ENCODE measurements around the gene NPEPL1. TPM values are rescaled to one million over a fixed set of nuclear protein-coding genes. Genes with fewer than 3 reads are reported as not detected.

The NPEPL1 gene
- total RNA-seq, 4 donors from 2014 or later: 21.7 to 37.9 (median 29.7) TPM

GRCh38 chr20:58675146-58675584 lies 17.4 kb upstream of the NPEPL1 start:
- H3K4me3 ChIP-seq (ENCODE audit: low read depth, poor library complexity, severe bottlenecking): no peak overlapping the region
- WGBS, 2 donors: 93 to 94% methylated on average over 18 of the region's 18 CpGs
- intact Hi-C loops (cut with DNase I; ENCODE audit: low total_unique reads): no loop called here
- no peak for TF ChIP-seq POLR2A (IDR thresholded peaks at IDR 0.05)
- no peak for TF ChIP-seq CTCF (IDR thresholded peaks at IDR 0.05)
- no peak for DNase-seq (ENCODE audit: low spot score in 2 of 2)

- intact Hi-C loops (cut with DNase I; ENCODE audit: low total_unique reads): no loop called here
- DNase-seq (ENCODE audit: low spot score in 2 of 2): no peak
- TF ChIP-seq CTCF (IDR thresholded peaks at IDR 0.05) (no peak), POLR2A (IDR thresholded peaks at IDR 0.05) (no peak)
- no peak overlapping the region for H3K4me3 ChIP-seq (ENCODE audit: low read depth, poor library complexity, severe bottlenecking)
- 84 to 87% methylated on average over 17 of the region's 17 CpGs for WGBS, 2 donors
These were observed 17.0 kb upstream of the NPEPL1 start for GRCh38 chr20:58675641-58676040.

GRCh38 chr20:58676161-58676560 lies 16.4 kb upstream of the NPEPL1 start:
- H3K4me3 ChIP-seq (ENCODE audit: low read depth, poor library complexity, severe bottlenecking): no peak overlapping the region
- no peak for DNase-seq (ENCODE audit: low spot score in 2 of 2)
- intact Hi-C loops (cut with DNase I; ENCODE audit: low total_unique reads): no loop called here
- no peak for TF ChIP-seq CTCF (IDR thresholded peaks at IDR 0.05)
- TF ChIP-seq POLR2A (IDR thresholded peaks at IDR 0.05): no peak
- 94 to 96% methylated on average over 19 of the region's 19 CpGs for WGBS, 2 donors

GRCh38 chr20:58677079-58677604 lies 15.5 kb upstream of the NPEPL1 start:
- DNase-seq (ENCODE audit: low spot score in 2 of 2): no peak
- no peak overlapping the region for H3K4me3 ChIP-seq (ENCODE audit: low read depth, poor library complexity, severe bottlenecking)
- intact Hi-C loops (cut with DNase I; ENCODE audit: low total_unique reads): no loop called here
- TF ChIP-seq POLR2A (IDR thresholded peaks at IDR 0.05) (no peak), CTCF (IDR thresholded peaks at IDR 0.05) (no peak)
- WGBS, 2 donors: 89 to 93% methylated on average over 5 of the region's 5 CpGs

GRCh38 chr20:58677808-58678207 lies 14.8 kb upstream of the NPEPL1 start:
- TF ChIP-seq POLR2A (IDR thresholded peaks at IDR 0.05) (no peak), CTCF (IDR thresholded peaks at IDR 0.05) (no peak)
- DNase-seq (ENCODE audit: low spot score in 2 of 2): no peak
- 90 to 96% methylated on average over 5 of the region's 5 CpGs for WGBS, 2 donors
- no peak overlapping the region for H3K4me3 ChIP-seq (ENCODE audit: low read depth, poor library complexity, severe bottlenecking)
- intact Hi-C loops (cut with DNase I; ENCODE audit: low total_unique reads): no loop called here

- TF ChIP-seq CTCF (IDR thresholded peaks at IDR 0.05): no peak
- TF ChIP-seq POLR2A (IDR thresholded peaks at IDR 0.05): no peak
- DNase-seq (ENCODE audit: low spot score in 2 of 2): no peak
- WGBS, 2 donors: 86 to 90% methylated on average over 8 of the region's 8 CpGs
- H3K4me3 ChIP-seq (ENCODE audit: low read depth, poor library complexity, severe bottlenecking): no peak overlapping the region
- intact Hi-C loops (cut with DNase I; ENCODE audit: low total_unique reads): no loop called here
These were observed 13.8 kb upstream of the NPEPL1 start for GRCh38 chr20:58678806-58679205.
